Neural progenitor cell (in vitro differentiated cells): Measurements from ENCODE around the gene TRABD.

Experiments
- EZH2 ChIP-seq: fragments of 200-600 bp; sonication (generic); IDR thresholded peaks from 2 replicates; pipeline ENCODE4 v1.6.1; 2017; ENCODE audit warnings: antibody characterized with exemption, mild to moderate bottlenecking, moderate library complexity
- EZH2phosphoT487 ChIP-seq: fragments of 200-600 bp; sonication (generic); IDR thresholded peaks from 2 replicates; pipeline ENCODE4 v1.6.1; 2017; ENCODE audit warnings: antibody characterized with exemption
- TF ChIP-seq, protein P1 (sequence below): fragments of 200-600 bp; sonication (generic); IDR thresholded peaks from 2 replicates; pipeline ENCODE4 v1.5.1; 2017; ENCODE audit warnings: antibody characterized with exemption, mild to moderate bottlenecking

DNA sequence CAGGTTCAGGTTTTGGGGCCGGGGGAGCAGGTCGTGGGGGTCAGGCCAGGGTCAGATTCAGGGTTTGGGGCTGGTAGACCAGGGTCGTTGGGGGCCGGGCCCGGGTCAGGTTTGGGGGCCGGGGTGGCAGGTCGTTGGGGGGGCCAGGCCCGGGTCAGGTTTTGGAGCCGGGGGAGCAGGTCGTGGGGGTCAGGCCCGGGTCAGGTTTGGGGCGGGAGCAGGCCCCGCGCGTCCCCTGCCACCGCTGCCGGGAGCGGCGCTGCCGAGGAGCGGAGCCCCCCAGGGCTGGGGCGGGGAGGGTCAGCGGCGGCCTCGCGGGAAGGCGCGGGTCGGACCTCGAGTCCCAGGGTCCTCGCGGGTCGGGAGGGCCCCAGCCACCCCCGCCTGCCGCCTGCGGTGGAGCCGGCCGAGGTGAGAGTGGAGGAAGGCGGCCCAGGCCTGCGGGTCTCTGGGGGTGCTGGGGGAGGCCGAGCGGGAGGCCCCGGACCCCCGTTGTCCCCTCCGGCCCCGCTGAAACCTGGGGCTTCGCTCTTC, 535 bp downstream of the TRABD start:
- TF ChIP-seq, protein P1, sequence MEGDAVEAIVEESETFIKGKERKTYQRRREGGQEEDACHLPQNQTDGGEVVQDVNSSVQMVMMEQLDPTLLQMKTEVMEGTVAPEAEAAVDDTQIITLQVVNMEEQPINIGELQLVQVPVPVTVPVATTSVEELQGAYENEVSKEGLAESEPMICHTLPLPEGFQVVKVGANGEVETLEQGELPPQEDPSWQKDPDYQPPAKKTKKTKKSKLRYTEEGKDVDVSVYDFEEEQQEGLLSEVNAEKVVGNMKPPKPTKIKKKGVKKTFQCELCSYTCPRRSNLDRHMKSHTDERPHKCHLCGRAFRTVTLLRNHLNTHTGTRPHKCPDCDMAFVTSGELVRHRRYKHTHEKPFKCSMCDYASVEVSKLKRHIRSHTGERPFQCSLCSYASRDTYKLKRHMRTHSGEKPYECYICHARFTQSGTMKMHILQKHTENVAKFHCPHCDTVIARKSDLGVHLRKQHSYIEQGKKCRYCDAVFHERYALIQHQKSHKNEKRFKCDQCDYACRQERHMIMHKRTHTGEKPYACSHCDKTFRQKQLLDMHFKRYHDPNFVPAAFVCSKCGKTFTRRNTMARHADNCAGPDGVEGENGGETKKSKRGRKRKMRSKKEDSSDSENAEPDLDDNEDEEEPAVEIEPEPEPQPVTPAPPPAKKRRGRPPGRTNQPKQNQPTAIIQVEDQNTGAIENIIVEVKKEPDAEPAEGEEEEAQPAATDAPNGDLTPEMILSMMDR = no peak
- TF ChIP-seq EZH2 (no peak), EZH2phosphoT487 (no peak)
